ENCODE data around the gene KRTAP19-4. TPM values are rescaled to one million over a fixed set of nuclear protein-coding genes. Genes with fewer than 3 reads are reported as not detected.

The KRTAP19-4 gene
- polyA plus RNA-seq, 1 of the 3 experiments (the other 2 are of a cell fraction), result not detected

DNA sequence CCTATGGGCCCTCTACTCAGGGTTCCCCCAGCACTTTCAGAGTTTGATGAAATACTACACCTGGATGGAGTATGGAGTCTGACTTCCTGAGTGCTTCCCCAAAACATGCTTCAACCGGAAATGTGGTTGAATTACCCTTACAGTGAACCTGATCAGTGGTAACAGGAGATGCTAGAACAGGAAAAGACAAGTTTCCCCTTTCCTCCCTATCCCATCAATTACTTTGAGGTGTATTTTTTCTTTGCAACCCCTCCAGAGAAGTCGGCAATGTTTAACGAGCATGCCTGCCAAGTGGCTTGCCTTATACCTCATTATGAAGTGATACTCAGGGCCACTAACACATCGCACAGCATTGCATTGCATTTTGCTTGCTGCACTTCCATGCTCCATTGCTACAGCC lies 49.9 kb downstream of the KRTAP19-4 start:
- H3K9me2 ChIP-seq, result no peaks in the 10 kb centered on the region
- H3K9ac ChIP-seq, result no peak overlapping the region
- CTCF ChIA-PET, result interaction anchor here (1.4 kb wide), 1 partner anchor 13 kb away, joined by 6 read pairs; no protein-coding TSS in a partner anchor
- H3K27ac ChIP-seq (ENCODE audit: low read depth in 2 of 2, low read length in 1 of 2), result no peak overlapping the region
- WGBS (ENCODE audit: low lambda C conversion rate), result under 1% methylated on average over 4 of the region's 4 CpGs
- no peak overlapping the region for H3K4me2 ChIP-seq
- no peaks in the 10 kb centered on the region for H3K27me3 ChIP-seq (ENCODE audit: insufficient read depth)
- POLR2A ChIA-PET, result no interaction called here
- DNase-seq, result no peak
- H2AFZ ChIP-seq (ENCODE audit: low read depth), result no peak overlapping the region
- no peaks in the 10 kb centered on the region for H3F3A ChIP-seq (replicated peaks; ENCODE audit: insufficient read depth)
- no peaks in the 10 kb centered on the region for H3K4me1 ChIP-seq (ENCODE audit: control insufficient read depth in 1 of 2, insufficient read depth in 2 of 2, low read depth in 1 of 2, low read length in 1 of 2)
- no peaks in the 10 kb centered on the region for H3K9me3 ChIP-seq
- no peak for TF ChIP-seq EP300 (IDR thresholded peaks at IDR 0.05; ENCODE audit: borderline replicate concordance in 1 of 2, low read depth in 1 of 2, low read length in 1 of 2)
- no peak for TF ChIP-seq NFIC (IDR thresholded peaks at IDR 0.05; ENCODE audit: borderline replicate concordance)
- TF ChIP-seq, protein P1, sequence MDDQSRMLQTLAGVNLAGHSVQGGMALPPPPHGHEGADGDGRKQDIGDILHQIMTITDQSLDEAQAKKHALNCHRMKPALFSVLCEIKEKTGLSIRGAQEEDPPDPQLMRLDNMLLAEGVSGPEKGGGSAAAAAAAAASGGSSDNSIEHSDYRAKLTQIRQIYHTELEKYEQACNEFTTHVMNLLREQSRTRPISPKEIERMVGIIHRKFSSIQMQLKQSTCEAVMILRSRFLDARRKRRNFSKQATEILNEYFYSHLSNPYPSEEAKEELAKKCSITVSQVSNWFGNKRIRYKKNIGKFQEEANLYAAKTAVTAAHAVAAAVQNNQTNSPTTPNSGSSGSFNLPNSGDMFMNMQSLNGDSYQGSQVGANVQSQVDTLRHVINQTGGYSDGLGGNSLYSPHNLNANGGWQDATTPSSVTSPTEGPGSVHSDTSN (IDR thresholded peaks at IDR 0.05), result no peak
- TF ChIP-seq SIN3A (IDR thresholded peaks at IDR 0.05; ENCODE audit: borderline replicate concordance, low read depth, low read length), result no peak
- TF ChIP-seq, protein P2, sequence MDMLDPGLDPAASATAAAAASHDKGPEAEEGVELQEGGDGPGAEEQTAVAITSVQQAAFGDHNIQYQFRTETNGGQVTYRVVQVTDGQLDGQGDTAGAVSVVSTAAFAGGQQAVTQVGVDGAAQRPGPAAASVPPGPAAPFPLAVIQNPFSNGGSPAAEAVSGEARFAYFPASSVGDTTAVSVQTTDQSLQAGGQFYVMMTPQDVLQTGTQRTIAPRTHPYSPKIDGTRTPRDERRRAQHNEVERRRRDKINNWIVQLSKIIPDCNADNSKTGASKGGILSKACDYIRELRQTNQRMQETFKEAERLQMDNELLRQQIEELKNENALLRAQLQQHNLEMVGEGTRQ (IDR thresholded peaks at IDR 0.05; ENCODE audit: borderline replicate concordance, low read depth, low read length), result no peak
- TF ChIP-seq EZH2phosphoT487 (IDR thresholded peaks at IDR 0.05; ENCODE audit: borderline replicate concordance, low read depth), result no peak
- no peak for TF ChIP-seq YY1 (IDR thresholded peaks at IDR 0.05; ENCODE audit: low read depth)
- no peak for TF ChIP-seq FOSL2 (IDR thresholded peaks at IDR 0.05; ENCODE audit: borderline replicate concordance, low read depth)
- TF ChIP-seq FOXJ3 (CRISPR knock-in tag; IDR thresholded peaks at IDR 0.05), result no peak
- no peak for TF ChIP-seq MXI1 (IDR thresholded peaks at IDR 0.05; ENCODE audit: low read depth, low read length)
- TF ChIP-seq, protein P3, sequence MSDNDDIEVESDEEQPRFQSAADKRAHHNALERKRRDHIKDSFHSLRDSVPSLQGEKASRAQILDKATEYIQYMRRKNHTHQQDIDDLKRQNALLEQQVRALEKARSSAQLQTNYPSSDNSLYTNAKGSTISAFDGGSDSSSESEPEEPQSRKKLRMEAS (IDR thresholded peaks at IDR 0.05; ENCODE audit: low read depth), result no peak
- TF ChIP-seq TEAD4 (IDR thresholded peaks at IDR 0.05; ENCODE audit: borderline replicate concordance, insufficient read depth), result no peak
- no peak for TF ChIP-seq RXRA (IDR thresholded peaks at IDR 0.05; ENCODE audit: borderline replicate concordance, low read depth)
- TF ChIP-seq GATA2 (CRISPR knock-in tag; IDR thresholded peaks at IDR 0.05), result no peak
- no peaks in the 10 kb centered on the region for H4K20me1 ChIP-seq (ENCODE audit: insufficient read depth)
- H3K79me2 ChIP-seq (ENCODE audit: insufficient read depth), result no peaks in the 10 kb centered on the region
- H3K4me3 ChIP-seq (ENCODE audit: low read depth in 2 of 2, low read length in 1 of 2), result no peak overlapping the region
- no peaks in the 10 kb centered on the region for H3K36me3 ChIP-seq (replicated peaks in 1 of 2; ENCODE audit: control insufficient read depth in 1 of 2, insufficient read depth in 2 of 2, low read length in 1 of 2)

Small RNAs within 50 kb of the gene (small RNA-seq; reads per million reads assigned to genes)
- 0 to 0.10 (median 0) reads per million in 7 experiments for gene AP000567.1
- gene KRTAP19-10P, result 0 reads per million in 7 experiments
- gene KRTAP19-11P, result 0 to 4.5 (median 0) reads per million in 7 experiments
- gene KRTAP19-9P, result 0 reads per million in 7 experiments

Other genes starting within 250 kb of the KRTAP19-4 start
- gene KRTAP24-1, start 214.2 kb downstream of the KRTAP19-4 start, polyA plus RNA-seq (2012; rRNA removed), result not detected in 2 replicates
- not detected in 2 replicates for gene KRTAP25-1, start 207.7 kb downstream of the KRTAP19-4 start, polyA plus RNA-seq (2012; rRNA removed)
- not detected in 2 replicates for gene KRTAP26-1, start 176.8 kb downstream of the KRTAP19-4 start, polyA plus RNA-seq (2012; rRNA removed)
- not detected in 2 replicates for gene KRTAP27-1, start 159.5 kb downstream of the KRTAP19-4 start, polyA plus RNA-seq (2012; rRNA removed)
- not detected in 2 replicates for gene KRTAP23-1, start 148.6 kb downstream of the KRTAP19-4 start, polyA plus RNA-seq (2012; rRNA removed)
- gene KRTAP13-2, start 124.9 kb downstream of the KRTAP19-4 start, polyA plus RNA-seq (2012; rRNA removed), result not detected in 2 replicates
- not detected in 2 replicates for gene KRTAP13-1, start 101.1 kb downstream of the KRTAP19-4 start, polyA plus RNA-seq (2012; rRNA removed)
- not detected in 2 replicates for gene KRTAP13-3, start 71.2 kb downstream of the KRTAP19-4 start, polyA plus RNA-seq (2012; rRNA removed)
- not detected in 2 replicates for gene KRTAP13-4, start 66.9 kb downstream of the KRTAP19-4 start, polyA plus RNA-seq (2012; rRNA removed)
- not detected in 2 replicates for gene KRTAP15-1, start 56.9 kb downstream of the KRTAP19-4 start, polyA plus RNA-seq (2012; rRNA removed)
- gene KRTAP19-1, start 16.8 kb downstream of the KRTAP19-4 start, polyA plus RNA-seq (2012; rRNA removed), result not detected in 2 replicates
- gene KRTAP19-2, start 9.7 kb downstream of the KRTAP19-4 start, polyA plus RNA-seq (2012; rRNA removed), result not detected in 2 replicates
- not detected in 2 replicates for gene KRTAP19-3, start 5.2 kb downstream of the KRTAP19-4 start, polyA plus RNA-seq (2012; rRNA removed)
- gene KRTAP19-5, start 5.0 kb upstream of the KRTAP19-4 start, polyA plus RNA-seq (2012; rRNA removed), result not detected in 2 replicates
- gene KRTAP19-6, start 44.7 kb upstream of the KRTAP19-4 start, polyA plus RNA-seq (2012; rRNA removed), result not detected in 2 replicates
- not detected in 2 replicates for gene KRTAP19-7, start 64.1 kb upstream of the KRTAP19-4 start, polyA plus RNA-seq (2012; rRNA removed)
- gene KRTAP22-2, start 93.2 kb upstream of the KRTAP19-4 start, polyA plus RNA-seq (2012; rRNA removed), result not detected in 2 replicates
- gene KRTAP6-3, start 95.3 kb upstream of the KRTAP19-4 start, polyA plus RNA-seq (2012; rRNA removed), result not detected in 2 replicates
- gene KRTAP6-2, start 101.7 kb upstream of the KRTAP19-4 start, polyA plus RNA-seq (2012; rRNA removed), result not detected in 2 replicates
- not detected in 2 replicates for gene KRTAP22-1, start 103.9 kb upstream of the KRTAP19-4 start, polyA plus RNA-seq (2012; rRNA removed)
- gene KRTAP6-1, start 116.8 kb upstream of the KRTAP19-4 start, polyA plus RNA-seq (2012; rRNA removed), result not detected in 2 replicates
- not detected in 2 replicates for gene KRTAP20-1, start 119.3 kb upstream of the KRTAP19-4 start, polyA plus RNA-seq (2012; rRNA removed)
- not detected in 2 replicates for gene KRTAP20-4, start 123.5 kb upstream of the KRTAP19-4 start, polyA plus RNA-seq (2012; rRNA removed)
- not detected in 2 replicates for gene KRTAP20-2, start 138.0 kb upstream of the KRTAP19-4 start, polyA plus RNA-seq (2012; rRNA removed)
- gene KRTAP20-3, start 145.7 kb upstream of the KRTAP19-4 start, polyA plus RNA-seq (2012; rRNA removed), result not detected in 2 replicates
- gene KRTAP21-3, start 221.6 kb upstream of the KRTAP19-4 start, polyA plus RNA-seq (2012; rRNA removed), result not detected in 2 replicates

Data from SK-N-SH (cell line).